ENCODE measurements around the gene FRS2. TPM values are rescaled to one million over a fixed set of nuclear protein-coding genes. Genes with fewer than 3 reads are reported as not detected.
A peak's percentile ranks its signal among the peaks of the same experiment; 100 is the strongest.

Gene FRS2
- total and polyA plus RNA-seq, 2 of the 4 experiments (the other 2 are of a cell fraction), result 12.4 to 58.3 TPM

DNA sequence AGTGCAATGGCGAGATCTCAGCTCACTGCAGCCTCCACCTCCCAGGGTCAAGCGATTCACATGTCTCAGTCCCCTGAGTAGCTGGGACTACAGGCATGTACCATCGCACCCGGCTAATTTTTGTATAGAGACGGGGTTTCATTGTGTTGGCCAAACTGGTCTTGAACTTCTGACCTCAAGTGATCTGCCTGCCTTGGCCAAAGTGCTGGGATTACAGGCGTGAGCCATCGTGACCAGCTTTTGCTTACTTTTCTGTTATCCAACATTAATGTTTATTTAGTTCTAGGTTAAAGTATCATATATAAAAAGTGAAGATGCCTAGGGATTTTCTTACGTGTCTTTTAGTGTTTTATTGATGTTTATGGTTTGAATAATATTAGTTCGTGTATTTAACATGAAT is 86.2 kb downstream of the FRS2 start:
- Histone ChIP-seq H3K4ac (ENCODE audit: low read depth, low read length) (peak overlapping the region; percentile 84), H3K27ac (ENCODE audit: insufficient read depth, low read length) (peak overlapping the region; percentile 88), H3K18ac (ENCODE audit: low read depth, low read length) (peak overlapping the region; percentile 87), H2AK5ac (ENCODE audit: low read depth, low read length) (peak overlapping the region; percentile 99), H3K14ac (replicated peaks; ENCODE audit: low read depth, low read length) (peak overlapping the region; percentile 17), H3K4me1 (ENCODE audit: control insufficient read depth, insufficient read depth, low read length) (peaks cover 11% of the 10 kb centered on the region), H3K36me3 (ENCODE audit: control insufficient read depth, insufficient read depth, low read length) (no peaks in the 10 kb centered on the region), H3K56ac (ENCODE audit: extremely low read depth, insufficient read depth, low read length) (peak overlapping the region; percentile 84; the same call in 1 of the 2 replicates), H4K91ac (ENCODE audit: insufficient read depth, low read depth, low read length) (peak overlapping the region; percentile 93), H4K5ac (ENCODE audit: low read depth, low read length) (peak overlapping the region; percentile 81; the same call in 1 of the 2 replicates), H4K20me1 (ENCODE audit: insufficient read depth, low read length) (no peaks in the 10 kb centered on the region), H3K4me2 (ENCODE audit: low read depth, low read length) (no peak overlapping the region), H4K8ac (ENCODE audit: low read depth in 2 of 2, low read length in 2 of 2) (peak overlapping the region; percentile 19 to 89; a peak in 2 of 4 replicates), H2BK20ac (ENCODE audit: low read depth, low read length) (peak overlapping the region; percentile 92), H2BK120ac (ENCODE audit: low read depth, low read length) (peak overlapping the region; percentile 94), H2BK15ac (ENCODE audit: low read depth, low read length) (peak overlapping the region; percentile 87; the same call in 2 of the 3 replicates), H3K9me3 (ENCODE audit: control insufficient read depth, insufficient read depth, low read length) (no peaks in the 10 kb centered on the region), H3K27me3 (ENCODE audit: control insufficient read depth, insufficient read depth, low read length) (no peaks in the 10 kb centered on the region), H3K23ac (ENCODE audit: low read depth, low read length) (peak overlapping the region; percentile 87; the same call in 1 of the 2 replicates), H3K4me3 (ENCODE audit: insufficient read depth, low read depth, low read length) (no peak overlapping the region), H3K9me1 (ENCODE audit: insufficient read depth, low read length) (peaks cover 7% of the 10 kb centered on the region; the same call in 1 of the 2 replicates), H3K79me1 (ENCODE audit: low read depth in 1 of 2, low read length in 2 of 2) (peaks cover 30 to 52% of the 10 kb centered on the region in 2 experiments), H2AK9ac (replicated peaks; ENCODE audit: low read depth, low read length, poor library complexity) (peak overlapping the region; percentile 63), H3K9ac (ENCODE audit: low read depth, low read length) (no peak overlapping the region), H2BK5ac (ENCODE audit: low read depth, low read length, poor library complexity, severe bottlenecking) (peak overlapping the region; percentile 92), H2AFZ (replicated peaks; ENCODE audit: low read length, poor library complexity) (no peak overlapping the region)
- no TSS peak for BruUV-seq (replicated peaks)
- WGBS, 2 experiments (ENCODE audit: extremely low coverage in 2 of 2, insufficient read length in 1 of 2), result 100% methylated on average over 2 of the region's 9 CpGs; no CpG with 5 or more reads in 1 of the 2 experiments
- in situ Hi-C loops (cut with MboI; ENCODE audit: low sequenced_read_pairs) (no loop called here), intact Hi-C loops (cut with micrococcal nuclease) (no loop called here), dilution Hi-C loops (cut with HindIII; ENCODE audit: low sequenced_read_pairs, unreplicated experiment) (no loop called here)
- DNase-seq, result no peak
- no peak for ATAC-seq (ENCODE audit: low read depth)
- TF ChIP-seq ELK1 (IDR thresholded peaks at IDR 0.05; ENCODE audit: borderline replicate concordance, low read depth, low read length) (no peak), SMC3 (IDR thresholded peaks at IDR 0.05; ENCODE audit: low read depth, low read length) (no peak), MXI1 (IDR thresholded peaks at IDR 0.05; ENCODE audit: borderline replicate concordance, low read depth, low read length) (no peak), RAD21 (IDR thresholded peaks at IDR 0.05; ENCODE audit: low read length) (no peak), NFE2L2 (IDR thresholded peaks at IDR 0.05; ENCODE audit: low read depth, low read length) (no peak), BHLHE40 (IDR thresholded peaks at IDR 0.05; ENCODE audit: low read depth, low read length) (no peak), MAFK (IDR thresholded peaks at IDR 0.05; ENCODE audit: low read depth, low read length) (no peak), FOS (IDR thresholded peaks at IDR 0.05; ENCODE audit: low read depth, low read length) (no peak), USF2 (IDR thresholded peaks at IDR 0.05; ENCODE audit: low read depth, low read length) (no peak), RFX5 (IDR thresholded peaks at IDR 0.05; ENCODE audit: low read depth, low read length) (no peak), MAZ (IDR thresholded peaks at IDR 0.05; ENCODE audit: borderline replicate concordance, low read depth, low read length) (no peak), RCOR1 (IDR thresholded peaks at IDR 0.05; ENCODE audit: insufficient replicate concordance, low read length) (no peak), CEBPB (IDR thresholded peaks at IDR 0.05; ENCODE audit: low read depth, low read length) (no peak), POLR2A (IDR thresholded peaks at IDR 0.05; ENCODE audit: low read depth, low read length) (no peak), CTCF (conservative IDR thresholded peaks at IDR 0.05; ENCODE audit: low read depth, low read length) (no peak)
- ChIA-PET CTCF (interaction anchor here (1.2 kb wide), 1 partner anchor 26 kb away, joined by 10 read pairs; no protein-coding TSS in a partner anchor), POLR2A (ENCODE audit: unreplicated experiment) (no interaction called here)
